ENCODE data around the gene UBE2D4. TPM values are rescaled to one million over a fixed set of nuclear protein-coding genes. Genes with fewer than 3 reads are reported as not detected.

The UBE2D4 gene
- 15.3 and 15.6 TPM in 2 replicates for total RNA-seq (2014; rRNA removed; shearing (Covaris generic))

GRCh38 chr7:43925984-43926797 is at the start of gene UBE2D4:
TSS of gene UBE2D4 (plus strand) at chr7:43926436. CDS start at chr7:43926533, 97 bp downstream.
- no peaks in the 10 kb centered on the region for H3K4me1 ChIP-seq
- peak within 1 kb of the TSS; percentile 68 for H3K4me3 ChIP-seq
- H3K27ac ChIP-seq, result peak within 1 kb of the TSS; percentile 20; the same call in 1 of the 2 replicates
- peak; percentile 75 to 81 for DNase-seq
- H3K36me3 ChIP-seq, result no peaks in the 10 kb centered on the region
- no peaks in the 10 kb centered on the region for H3K27me3 ChIP-seq
- H3K9me3 ChIP-seq (replicated peaks), result no peaks in the 10 kb centered on the region

- no peak for DNase-seq
- Histone ChIP-seq H3K4me1 (0 out of 2 replicates have a peak, but pooled peaks cover 2% of the 10 kb centered on the region), H3K36me3 (peaks cover 15% of the 10 kb centered on the region), H3K4me3 (no peak overlapping the region), H3K27me3 (no peaks in the 10 kb centered on the region), H3K27ac (no peak overlapping the region), H3K9me3 (replicated peaks) (no peaks in the 10 kb centered on the region)
Observed at GRCh38 chr7:43876976-43877745, 49.1 kb upstream of the UBE2D4 start.

- Histone ChIP-seq H3K9me3 (replicated peaks) (no peaks in the 10 kb centered on the region), H3K27me3 (no peaks in the 10 kb centered on the region)
Observed at GRCh38 chr7:43877968-43878864, 48.0 kb upstream of the UBE2D4 start.

GRCh38 chr7:43878867-43879266 is 47.4 kb upstream of the UBE2D4 start:
- DNase-seq, result no peak
- 0 out of 2 replicates have a peak, but pooled peaks cover 2% of the 10 kb centered on the region for H3K4me1 ChIP-seq
- H3K9me3 ChIP-seq (replicated peaks), result no peaks in the 10 kb centered on the region
- H3K27ac ChIP-seq, result no peak overlapping the region
- no peak overlapping the region for H3K4me3 ChIP-seq
- peaks cover 15% of the 10 kb centered on the region for H3K36me3 ChIP-seq
- no peaks in the 10 kb centered on the region for H3K27me3 ChIP-seq

More at GRCh38 chr7:43877968-43878864, 48.0 kb upstream of the UBE2D4 start:
- Histone ChIP-seq H3K4me1 (0 out of 2 replicates have a peak, but pooled peaks cover 2% of the 10 kb centered on the region), H3K4me3 (no peak overlapping the region), H3K27ac (no peak overlapping the region), H3K36me3 (peaks cover 15% of the 10 kb centered on the region)
- no peak for DNase-seq

- H3K36me3 ChIP-seq, result peaks cover 15% of the 10 kb centered on the region
- no peak overlapping the region for H3K27ac ChIP-seq
- H3K27me3 ChIP-seq, result no peaks in the 10 kb centered on the region
- DNase-seq, result no peak
- 0 out of 2 replicates have a peak, but pooled peaks cover 2% of the 10 kb centered on the region for H3K4me1 ChIP-seq
- H3K4me3 ChIP-seq, result no peak overlapping the region
- no peaks in the 10 kb centered on the region for H3K9me3 ChIP-seq (replicated peaks)
Observed at GRCh38 chr7:43879477-43879876, 46.8 kb upstream of the UBE2D4 start.

- Histone ChIP-seq H3K4me1 (0 out of 2 replicates have a peak, but pooled peaks cover 2% of the 10 kb centered on the region), H3K36me3 (peaks cover 18% of the 10 kb centered on the region), H3K27me3 (no peaks in the 10 kb centered on the region), H3K4me3 (no peak overlapping the region), H3K9me3 (replicated peaks) (no peaks in the 10 kb centered on the region), H3K27ac (no peak overlapping the region)
- DNase-seq, result no peak
Observed at GRCh38 chr7:43880596-43880995, 45.6 kb upstream of the UBE2D4 start.

GRCh38 chr7:43884209-43884608 is 42.0 kb upstream of the UBE2D4 start:
- Histone ChIP-seq H3K27me3 (no peaks in the 10 kb centered on the region), H3K27ac (no peak overlapping the region), H3K4me1 (0 out of 2 replicates have a peak, but pooled peaks cover 2% of the 10 kb centered on the region), H3K9me3 (replicated peaks) (no peaks in the 10 kb centered on the region; the same call in 1 of the 2 replicates), H3K36me3 (peaks cover 8% of the 10 kb centered on the region; the same call in 1 of the 2 replicates), H3K4me3 (no peak overlapping the region)
- DNase-seq, result no peak

GRCh38 chr7:43884617-43885016 is 41.6 kb upstream of the UBE2D4 start:
- Histone ChIP-seq H3K36me3 (peaks cover 8% of the 10 kb centered on the region; the same call in 1 of the 2 replicates), H3K27ac (no peak overlapping the region), H3K9me3 (replicated peaks) (no peaks in the 10 kb centered on the region; the same call in 1 of the 2 replicates), H3K4me3 (no peak overlapping the region), H3K27me3 (no peaks in the 10 kb centered on the region), H3K4me1 (0 out of 2 replicates have a peak, but pooled peaks cover 2% of the 10 kb centered on the region)
- no peak for DNase-seq

- no peak for DNase-seq
- Histone ChIP-seq H3K9me3 (replicated peaks) (no peaks in the 10 kb centered on the region; the same call in 1 of the 2 replicates), H3K27me3 (no peaks in the 10 kb centered on the region), H3K4me3 (no peak overlapping the region), H3K4me1 (no peaks in the 10 kb centered on the region), H3K36me3 (peaks cover 11% of the 10 kb centered on the region), H3K27ac (no peak overlapping the region)
Observed at GRCh38 chr7:43888993-43889945, 37.0 kb upstream of the UBE2D4 start.

GRCh38 chr7:43890468-43890867 is 35.8 kb upstream of the UBE2D4 start:
- H3K27me3 ChIP-seq, result no peaks in the 10 kb centered on the region
- H3K9me3 ChIP-seq (replicated peaks), result no peaks in the 10 kb centered on the region; the same call in 1 of the 2 replicates
- no peak overlapping the region for H3K4me3 ChIP-seq
- no peak overlapping the region for H3K27ac ChIP-seq
- peaks cover 9% of the 10 kb centered on the region for H3K36me3 ChIP-seq
- DNase-seq, result no peak
- no peaks in the 10 kb centered on the region for H3K4me1 ChIP-seq

GRCh38 chr7:43891069-43891955 is 34.9 kb upstream of the UBE2D4 start:
- Histone ChIP-seq H3K27me3 (no peaks in the 10 kb centered on the region), H3K4me3 (no peak overlapping the region), H3K27ac (no peak overlapping the region), H3K9me3 (replicated peaks) (no peaks in the 10 kb centered on the region), H3K36me3 (peaks cover 3% of the 10 kb centered on the region), H3K4me1 (no peaks in the 10 kb centered on the region)
- DNase-seq, result no peak

- Histone ChIP-seq H3K27me3 (no peaks in the 10 kb centered on the region), H3K4me1 (no peaks in the 10 kb centered on the region), H3K9me3 (replicated peaks) (no peaks in the 10 kb centered on the region), H3K4me3 (no peak overlapping the region), H3K27ac (no peak overlapping the region), H3K36me3 (peaks cover 3% of the 10 kb centered on the region)
- no peak for DNase-seq
Observed at GRCh38 chr7:43895847-43896415, 30.3 kb upstream of the UBE2D4 start.
